PFSK-1 (cell line): ENCODE results near the gene PPM1L.

Experiments used
- POLR2AphosphoS5 ChIP-seq: IDR thresholded peaks from 2 replicates; pipeline ENCODE4 v1.6.1; 2012; ENCODE audit warnings: low read depth, mild to moderate bottlenecking, control low read depth, low read length, moderate library complexity
- TAF1 ChIP-seq: IDR thresholded peaks from 2 replicates; pipeline ENCODE4 v1.6.1; 2012; ENCODE audit warnings: low read length, control low read depth, borderline replicate concordance; ENCODE audit not compliant: insufficient read depth
- TF ChIP-seq, protein P1 (sequence below), 2 experiments: IDR thresholded peaks; 2 replicates each; pipeline versions ENCODE4 v1.6.1 to v1.8.0; 2011 to 2012; ENCODE audit warnings: low read depth in 2 of 2, low read length in 2 of 2, control low read depth in 1 of 2, inconsistent platforms in 1 of 2, mild to moderate bottlenecking in 1 of 2, moderate library complexity in 1 of 2; ENCODE audit not compliant: insufficient read depth in 1 of 2

DNA sequence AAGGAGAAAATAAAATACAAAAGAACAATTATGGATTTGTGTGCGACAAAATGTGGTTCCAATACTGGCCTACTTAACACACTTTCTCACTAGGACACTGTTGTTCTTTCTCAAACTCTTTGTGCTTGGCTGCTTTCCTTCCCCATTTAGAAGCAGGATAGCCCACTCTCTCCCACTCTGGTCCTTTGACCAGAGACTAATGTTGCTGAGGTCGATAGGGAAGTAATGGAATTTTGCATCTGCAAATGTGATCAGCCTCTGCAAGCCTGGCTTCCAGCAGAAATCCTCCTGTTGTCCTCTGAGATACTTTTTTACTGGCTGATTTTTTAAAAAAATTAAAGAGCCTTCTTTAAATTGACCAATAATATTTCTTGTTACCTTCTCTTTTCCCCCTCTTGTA, 71.0 kb downstream of the PPM1L start:
- TF ChIP-seq, protein P1, sequence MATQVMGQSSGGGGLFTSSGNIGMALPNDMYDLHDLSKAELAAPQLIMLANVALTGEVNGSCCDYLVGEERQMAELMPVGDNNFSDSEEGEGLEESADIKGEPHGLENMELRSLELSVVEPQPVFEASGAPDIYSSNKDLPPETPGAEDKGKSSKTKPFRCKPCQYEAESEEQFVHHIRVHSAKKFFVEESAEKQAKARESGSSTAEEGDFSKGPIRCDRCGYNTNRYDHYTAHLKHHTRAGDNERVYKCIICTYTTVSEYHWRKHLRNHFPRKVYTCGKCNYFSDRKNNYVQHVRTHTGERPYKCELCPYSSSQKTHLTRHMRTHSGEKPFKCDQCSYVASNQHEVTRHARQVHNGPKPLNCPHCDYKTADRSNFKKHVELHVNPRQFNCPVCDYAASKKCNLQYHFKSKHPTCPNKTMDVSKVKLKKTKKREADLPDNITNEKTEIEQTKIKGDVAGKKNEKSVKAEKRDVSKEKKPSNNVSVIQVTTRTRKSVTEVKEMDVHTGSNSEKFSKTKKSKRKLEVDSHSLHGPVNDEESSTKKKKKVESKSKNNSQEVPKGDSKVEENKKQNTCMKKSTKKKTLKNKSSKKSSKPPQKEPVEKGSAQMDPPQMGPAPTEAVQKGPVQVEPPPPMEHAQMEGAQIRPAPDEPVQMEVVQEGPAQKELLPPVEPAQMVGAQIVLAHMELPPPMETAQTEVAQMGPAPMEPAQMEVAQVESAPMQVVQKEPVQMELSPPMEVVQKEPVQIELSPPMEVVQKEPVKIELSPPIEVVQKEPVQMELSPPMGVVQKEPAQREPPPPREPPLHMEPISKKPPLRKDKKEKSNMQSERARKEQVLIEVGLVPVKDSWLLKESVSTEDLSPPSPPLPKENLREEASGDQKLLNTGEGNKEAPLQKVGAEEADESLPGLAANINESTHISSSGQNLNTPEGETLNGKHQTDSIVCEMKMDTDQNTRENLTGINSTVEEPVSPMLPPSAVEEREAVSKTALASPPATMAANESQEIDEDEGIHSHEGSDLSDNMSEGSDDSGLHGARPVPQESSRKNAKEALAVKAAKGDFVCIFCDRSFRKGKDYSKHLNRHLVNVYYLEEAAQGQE (IDR thresholded peaks at IDR 0.05; ENCODE audit: insufficient read depth in 1 of 2, low read depth in 2 of 2, low read length in 2 of 2) = no peak
- no peak for TF ChIP-seq TAF1
- no peak for TF ChIP-seq POLR2AphosphoS5
